CD4-positive, alpha-beta T cell treated with Interleukin-17A for 1 hour (primary cell): Measurements from ENCODE around the gene BLOC1S3.
"Not testable (repeated sequence)": the region's sequence is repeated elsewhere in the genome, so short reads cannot be mapped to it uniquely, and the experiment has no call there.

Source experiments
- DNase-seq: peaks from one replicate; pipeline ENCODE4 v3.0.0-alpha.2; 2020

BLOC1S3 gene

DNA sequence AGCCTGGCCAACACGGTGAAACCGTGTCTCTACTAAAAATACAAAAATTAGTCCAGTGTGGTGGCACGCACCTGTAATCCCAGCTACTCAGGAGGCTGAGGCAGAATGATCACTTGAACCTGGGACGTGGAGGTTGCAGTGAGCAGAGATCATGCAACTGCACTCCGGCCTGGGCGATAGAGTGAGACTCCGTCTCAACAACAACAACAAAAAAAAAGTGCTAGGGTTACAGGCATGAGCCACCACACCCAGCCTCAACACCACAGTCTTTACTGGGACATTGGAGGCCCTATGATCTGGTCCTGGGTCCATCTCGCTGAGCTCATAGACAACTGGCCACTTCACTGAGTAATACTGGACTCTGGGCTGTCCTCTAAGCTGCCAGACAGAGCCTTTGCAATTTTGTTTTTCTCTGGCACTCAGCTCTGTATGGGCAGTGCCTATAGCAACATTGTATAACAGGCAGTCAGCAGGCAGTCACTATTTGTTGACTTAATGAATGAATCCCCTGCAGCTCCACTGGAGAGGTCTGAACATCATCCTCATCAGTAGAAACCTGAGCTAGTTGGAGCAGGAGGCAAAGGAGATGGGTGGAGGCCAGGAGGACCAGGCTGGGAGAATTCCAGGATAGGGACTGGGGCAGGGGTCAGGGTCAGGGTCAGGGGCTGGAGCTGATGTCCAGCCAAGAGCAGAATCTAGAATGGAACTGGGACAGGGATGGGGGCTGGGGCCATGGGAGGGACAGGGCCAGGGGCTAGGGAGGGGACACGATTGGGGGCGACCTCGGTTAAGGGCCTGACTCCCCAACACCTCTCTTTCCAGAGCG, 8.1 kb downstream of the BLOC1S3 start:
- DNase-seq = no peak

DNA sequence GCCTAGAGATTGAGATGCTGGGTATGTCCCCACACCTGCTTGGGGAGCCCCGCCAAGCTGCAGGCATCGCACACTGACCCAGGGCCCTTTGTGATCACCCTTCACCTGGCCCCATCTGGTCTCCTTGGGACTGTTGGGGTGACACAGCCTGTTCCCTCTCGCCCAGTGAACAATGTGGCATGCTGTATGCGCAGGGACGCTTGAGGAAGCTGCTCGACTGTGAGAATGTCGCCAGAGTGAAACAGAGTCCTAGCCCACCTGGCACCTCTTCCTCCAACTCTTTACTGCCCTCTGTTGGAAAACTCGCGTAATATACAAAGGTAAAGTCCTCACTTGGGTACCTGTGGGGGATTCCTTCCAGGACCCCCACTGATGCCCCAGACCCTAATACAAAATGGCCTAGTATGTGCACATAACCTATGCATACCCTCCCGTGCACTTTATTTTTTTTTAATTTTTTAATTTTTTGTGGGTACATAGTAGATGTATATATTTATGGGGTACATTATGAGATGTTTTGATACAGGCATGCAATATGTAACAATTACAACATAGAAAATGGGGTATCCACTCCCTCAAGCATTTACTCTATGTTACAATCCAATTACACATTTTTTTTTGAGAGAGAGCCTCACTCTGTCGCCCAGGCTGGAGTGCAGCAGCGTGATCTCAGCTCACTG, 9.0 kb downstream of the BLOC1S3 start:
- peak; percentile 66 for DNase-seq

DNA sequence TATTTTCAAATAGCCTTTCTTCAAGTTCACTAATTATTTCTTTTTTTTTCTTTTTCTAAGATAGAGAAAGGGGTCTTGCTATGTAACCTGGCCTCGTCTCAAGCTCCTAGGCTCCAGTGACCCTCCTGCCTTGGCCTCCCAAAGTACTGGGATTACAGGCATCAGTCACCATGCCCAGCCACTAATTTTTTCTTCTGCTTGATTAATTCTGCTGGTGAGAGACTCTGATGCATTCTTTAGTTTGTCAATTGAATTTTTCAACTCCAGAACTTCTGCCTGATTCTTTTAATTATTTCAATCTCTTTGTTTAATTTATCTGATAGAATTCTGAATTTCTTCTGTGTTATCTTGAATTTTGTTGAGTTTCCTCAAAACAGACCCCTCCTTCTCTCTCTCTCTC, 11.4 kb downstream of the BLOC1S3 start:
- no peak for DNase-seq

DNA sequence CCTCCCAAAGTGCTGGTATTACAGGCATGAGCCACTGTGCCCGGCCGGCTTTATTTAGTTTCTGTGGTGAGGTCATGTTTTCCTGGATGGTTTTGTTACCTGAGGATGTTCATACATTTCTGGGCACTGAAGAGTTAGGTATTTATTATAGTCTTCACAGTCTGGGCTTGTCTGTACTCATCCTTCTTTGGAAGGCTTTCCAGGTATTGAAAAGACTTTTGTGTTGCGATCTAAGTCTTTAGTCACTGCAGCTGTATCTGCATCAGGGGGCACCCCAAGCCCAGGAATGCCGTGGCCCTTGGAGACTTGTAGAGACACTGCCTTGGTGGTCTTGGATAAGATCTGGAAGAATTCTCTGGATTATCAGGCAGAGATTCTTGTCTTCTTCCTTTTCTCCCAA, 12.8 kb downstream of the BLOC1S3 start:
- DNase-seq = no peak

DNA sequence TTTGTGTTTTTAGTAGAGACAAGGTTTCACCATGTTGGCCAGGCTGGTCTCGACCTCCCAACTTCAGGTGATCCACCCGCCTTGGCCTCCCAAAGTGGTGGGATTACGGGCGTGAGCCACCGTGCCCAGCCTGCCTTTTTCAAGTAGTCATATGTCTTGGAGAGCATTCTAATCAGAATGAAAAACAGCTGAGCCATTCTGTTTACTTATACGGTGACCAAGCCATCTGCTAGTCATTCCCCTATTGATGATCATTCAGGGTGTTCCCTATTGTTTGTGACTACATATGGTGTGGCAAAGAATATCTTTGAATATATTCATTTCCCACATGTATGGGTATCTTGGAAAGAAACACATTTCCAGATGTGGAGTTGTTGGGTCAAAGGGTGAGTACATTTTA, 17.2 kb downstream of the BLOC1S3 start:
- DNase-seq = no peak

DNA sequence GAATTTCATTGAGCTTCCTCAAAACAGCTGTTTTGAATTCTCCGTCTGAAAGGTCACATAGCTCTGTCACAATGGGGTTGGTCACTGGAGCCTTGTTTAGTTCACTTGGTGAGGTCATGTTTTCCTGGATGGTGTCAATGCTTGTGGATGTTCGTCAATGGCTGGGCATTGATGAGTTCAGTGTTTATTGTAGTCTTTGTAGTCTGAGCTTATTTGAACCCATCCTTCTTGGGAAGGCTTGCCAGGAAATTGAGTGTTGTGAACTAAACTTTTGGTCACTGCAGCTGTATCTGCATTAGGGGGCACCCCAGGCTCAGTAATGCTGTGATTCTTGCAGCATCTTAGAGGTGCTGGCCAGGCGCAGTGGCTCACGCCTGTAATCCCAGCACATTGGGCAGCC, 22.0 kb downstream of the BLOC1S3 start:
- no peak for DNase-seq

- DNase-seq = no peak
These were observed 24.1 kb downstream of the BLOC1S3 start for GRCh38 chr19:45202637-45203036.

DNA sequence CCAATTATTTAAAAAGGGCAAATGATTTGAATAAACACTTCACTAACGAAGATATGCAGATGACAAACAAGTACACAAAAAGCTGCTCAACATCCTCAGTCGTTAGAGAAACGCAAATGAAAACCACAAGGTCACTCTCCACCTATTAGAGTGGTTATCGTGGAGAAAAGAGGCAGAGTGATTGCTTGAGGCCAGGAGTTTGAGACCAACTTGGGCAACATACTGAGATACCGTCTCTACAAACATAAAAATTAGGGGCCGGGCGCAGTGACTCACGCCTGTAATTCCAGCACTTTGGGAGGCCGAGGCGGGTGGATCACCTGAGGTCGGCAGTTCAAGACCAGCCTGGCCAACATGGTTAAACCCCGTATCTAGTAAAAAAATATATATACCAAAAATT, 27.2 kb downstream of the BLOC1S3 start:
- no peak for DNase-seq

DNA sequence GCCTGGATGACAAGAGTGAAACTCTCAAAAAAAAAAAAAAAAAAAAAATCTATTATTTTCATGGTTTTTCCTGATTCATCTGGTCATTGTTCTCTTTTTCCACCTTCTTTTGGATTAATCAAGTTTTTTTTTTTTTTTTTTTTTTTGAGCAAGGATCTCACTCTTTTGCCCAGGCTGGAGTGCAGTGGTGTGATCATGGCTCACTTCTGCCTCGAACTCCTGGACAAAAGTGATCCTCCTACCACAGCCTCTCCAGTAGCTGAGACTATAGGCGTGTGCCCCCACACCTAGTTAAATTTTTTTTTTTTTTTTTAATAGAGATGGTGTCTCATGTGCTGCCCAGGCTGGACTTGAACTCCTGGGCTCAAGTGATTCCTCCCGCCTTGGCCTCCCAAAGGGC, 27.7 kb downstream of the BLOC1S3 start:
- no peak for DNase-seq

DNA sequence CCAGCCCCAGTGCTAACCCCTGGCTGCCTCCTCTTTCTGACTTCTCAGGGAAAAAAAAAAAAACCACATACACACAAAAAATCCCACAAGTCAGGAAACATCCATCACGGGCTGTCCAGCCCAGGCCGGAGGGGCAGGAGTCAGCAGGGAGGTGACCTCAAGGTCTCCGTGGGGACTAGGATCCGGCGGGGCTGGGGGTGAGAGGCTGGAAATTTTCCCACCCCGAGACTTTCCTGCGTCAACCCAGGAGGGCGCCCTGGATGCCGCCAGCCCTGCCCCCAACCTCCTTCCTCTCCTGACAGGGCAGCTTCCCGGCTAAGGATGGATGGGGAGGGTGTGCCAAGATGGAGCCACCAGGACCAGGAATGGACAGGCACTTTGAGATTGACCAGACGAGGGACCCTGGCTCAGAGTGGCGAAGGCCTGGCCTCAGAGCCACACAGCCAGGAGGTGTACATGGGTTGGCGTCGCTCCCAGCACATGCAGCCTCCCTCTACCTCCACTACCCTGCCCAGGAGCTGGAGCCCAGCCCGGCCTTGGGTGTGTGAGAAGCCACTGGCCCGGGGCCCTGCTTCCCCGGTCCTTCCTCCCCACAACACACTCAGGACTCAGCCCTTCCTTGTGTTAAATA, 33.3 kb downstream of the BLOC1S3 start:
- no peak for DNase-seq

DNA sequence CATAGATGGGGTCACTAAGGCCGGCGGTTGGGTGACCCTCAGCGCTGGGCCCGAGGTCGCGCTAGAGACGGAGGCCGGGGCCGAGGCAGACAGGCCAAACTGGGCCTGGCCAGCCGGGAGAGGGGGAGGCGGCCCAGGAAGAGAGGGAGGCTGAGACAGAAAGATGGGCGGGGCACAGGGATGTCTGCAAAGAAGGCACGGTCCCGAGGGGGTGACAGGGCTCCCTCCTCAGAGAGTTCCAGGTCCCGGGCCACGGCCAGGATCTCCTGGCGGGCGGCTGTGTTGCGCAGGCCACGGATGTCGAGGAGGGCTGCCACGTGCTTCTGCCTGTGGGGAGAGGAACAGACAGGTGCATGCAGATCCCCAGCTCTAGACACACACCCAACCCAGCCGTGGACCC, 34.4 kb downstream of the BLOC1S3 start:
- no peak for DNase-seq

- no peak for DNase-seq
These were observed 37.0 kb downstream of the BLOC1S3 start for GRCh38 chr19:45215391-45216191.

DNA sequence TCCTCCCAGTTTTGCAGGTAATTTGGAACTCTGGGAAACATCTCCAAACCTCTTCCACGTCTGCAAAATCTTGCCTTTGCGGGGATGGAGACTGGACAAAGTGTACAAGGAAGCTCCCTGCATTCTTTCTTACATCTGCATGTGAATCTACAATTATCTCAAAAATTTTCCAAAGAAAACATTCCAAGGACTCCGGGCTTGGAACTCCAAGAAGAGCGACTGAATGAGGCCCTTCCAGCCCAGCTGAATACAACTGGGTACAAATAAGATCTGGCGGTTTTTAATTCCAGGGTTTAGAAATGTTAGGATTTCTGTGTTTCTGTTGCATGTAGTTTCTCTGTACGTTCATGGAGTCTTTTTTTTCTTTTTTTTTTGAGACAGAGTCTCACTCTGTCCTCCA, 38.1 kb downstream of the BLOC1S3 start:
- DNase-seq = no peak

GRCh38 chr19:45217193-45217956, 38.8 kb downstream of the BLOC1S3 start:
- DNase-seq = no peak

- DNase-seq = no peak
These were observed 39.4 kb downstream of the BLOC1S3 start for GRCh38 chr19:45217957-45218334.

DNA sequence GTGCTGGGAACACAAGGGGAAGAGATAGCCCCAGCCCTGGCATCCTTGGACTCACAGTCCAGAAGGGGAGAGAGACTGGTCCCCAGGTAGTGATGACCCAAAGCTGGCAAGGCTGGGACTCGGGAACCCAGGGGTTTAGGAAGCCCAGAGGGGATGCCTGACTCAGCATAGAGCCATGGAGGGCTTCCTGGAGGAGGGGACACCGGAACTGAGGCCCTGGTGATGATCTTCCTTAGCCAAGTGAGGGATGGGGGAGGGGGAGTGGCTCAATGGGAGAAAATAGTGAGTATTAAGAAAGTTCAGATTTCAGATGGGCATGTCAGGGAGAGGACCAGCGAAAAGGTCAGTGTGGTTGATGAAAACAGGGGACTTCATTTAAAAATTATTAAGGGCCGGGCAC, 39.8 kb downstream of the BLOC1S3 start:
- DNase-seq = no peak

DNA sequence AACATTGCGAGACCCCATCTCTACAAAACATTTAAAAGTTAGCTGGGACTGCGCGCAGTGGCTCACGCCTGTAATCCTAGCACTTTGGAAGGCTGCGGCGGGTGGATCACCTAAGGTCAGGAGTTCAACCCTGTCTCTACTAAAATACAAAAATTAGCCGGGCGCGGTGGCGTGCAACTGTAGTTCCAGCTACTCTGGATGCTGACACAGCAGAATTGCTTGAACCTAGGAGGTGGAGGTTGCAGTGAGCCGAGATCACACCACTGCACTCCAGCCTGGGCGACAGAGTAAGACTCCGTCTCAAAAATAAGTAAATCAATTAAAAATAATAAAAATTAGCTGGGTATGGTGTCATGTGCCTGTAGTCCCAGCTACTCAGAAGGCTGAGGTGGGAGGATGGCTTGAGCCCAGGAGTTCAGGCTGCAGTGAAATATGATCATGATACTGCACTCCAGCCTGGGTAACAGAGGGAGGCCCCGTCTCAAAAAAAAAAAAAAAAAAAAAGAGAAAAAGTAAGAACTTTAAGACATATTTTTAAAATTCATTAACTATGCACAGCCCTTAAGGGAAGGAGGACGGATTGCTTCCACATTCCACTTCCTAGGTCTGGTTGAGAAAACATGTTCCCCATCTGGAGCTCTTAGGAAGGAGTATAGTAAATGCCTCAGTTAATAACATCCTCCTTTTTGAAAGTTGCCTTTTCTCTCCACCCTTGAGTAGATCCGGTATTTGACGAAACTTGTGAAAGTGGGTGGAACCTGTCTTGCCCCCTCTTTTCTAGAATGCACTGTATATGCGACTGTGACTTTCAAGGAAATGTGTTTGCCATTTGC, 40.5 kb downstream of the BLOC1S3 start:
- no peak for DNase-seq

DNA sequence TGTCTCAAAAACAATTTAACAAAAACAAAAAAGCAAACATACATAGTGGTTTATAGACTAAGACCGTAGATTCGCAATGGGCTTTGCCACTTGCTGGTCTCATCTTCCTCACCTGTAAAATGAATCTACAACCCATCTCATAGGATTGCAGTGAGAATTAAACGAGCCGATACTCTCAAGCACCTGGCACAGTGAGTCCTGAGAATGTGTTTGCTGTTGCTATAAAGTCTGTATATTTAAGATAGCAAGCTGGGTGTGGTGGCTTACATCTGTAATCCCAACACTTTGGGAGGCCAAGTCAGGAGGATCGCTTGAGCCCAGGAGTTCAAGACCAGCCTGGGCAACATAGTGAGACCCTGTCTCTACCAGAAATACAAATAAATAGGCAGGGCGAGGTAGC, 44.1 kb downstream of the BLOC1S3 start:
- no peak for DNase-seq

DNA sequence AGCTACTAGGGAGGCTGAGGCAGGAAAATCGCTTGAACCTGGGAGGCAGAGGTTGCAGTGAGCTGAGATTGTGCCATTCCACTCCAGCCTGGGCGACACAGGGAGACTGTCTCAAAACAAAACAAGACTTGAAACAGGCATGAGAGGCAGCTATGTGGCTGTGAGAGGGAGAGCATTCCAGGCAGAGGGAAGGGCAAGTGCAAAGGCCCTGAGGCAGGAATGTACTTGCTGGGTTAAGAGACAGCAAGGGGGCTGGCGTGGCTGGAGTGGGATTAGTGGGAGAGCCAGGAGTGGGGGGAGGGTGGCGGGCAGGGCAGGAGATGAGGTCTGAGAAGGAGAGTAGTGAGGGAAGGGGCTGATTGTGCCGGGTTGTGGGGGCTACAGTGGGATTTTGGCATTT, 45.3 kb downstream of the BLOC1S3 start:
- DNase-seq = no peak

- DNase-seq = no peak
These were observed 46.1 kb downstream of the BLOC1S3 start for GRCh38 chr19:45224645-45225044.

- not testable (repeated sequence) for DNase-seq
These were observed 50.5 kb downstream of the BLOC1S3 start for GRCh38 chr19:45229056-45229455.
